Dendritic cell treated with granulocyte-macrophage colony-stimulating factor and Interleukin-4, amounts not matched to agents 40 ng/mL and 50 ng/mL, for 4 days (primary cell): ENCODE data around the gene GLRA2.

ENCODE experiments used
- H3K27ac Mint-ChIP-seq: one replicate; pipeline ENCODE4 v1.8.0; 2022; ENCODE audit warnings: mild to moderate bottlenecking, mixed read lengths
- H3K27me3 Mint-ChIP-seq: one replicate; pipeline ENCODE4 v1.8.0; 2022; ENCODE audit warnings: mild to moderate bottlenecking, mixed read lengths
- H3K36me3 Mint-ChIP-seq: one replicate; pipeline ENCODE4 v1.8.0; 2022; ENCODE audit warnings: low read depth, mixed read lengths
- H3K4me1 Mint-ChIP-seq: one replicate; pipeline ENCODE4 v1.8.0; 2022; ENCODE audit warnings: low read depth, mixed read lengths
- H3K4me3 Mint-ChIP-seq: one replicate; pipeline ENCODE4 v1.8.0; 2022; ENCODE audit warnings: mild to moderate bottlenecking, moderate library complexity, mixed read lengths
- H3K9me3 Mint-ChIP-seq: one replicate; pipeline ENCODE4 v1.8.0; 2022; ENCODE audit warnings: mixed read lengths
- intact Hi-C: fragments of 100-400 bp; cut with micrococcal nuclease; formaldehyde crosslinking; loops from one replicate; pipeline ENCODE4 v1.15.0; 2022

GLRA2 gene

GRCh38 chrX:14698790-14699189, 169.5 kb downstream of the GLRA2 start:
- Mint-ChIP-seq H3K27ac (no peak overlapping the region), H3K4me1 (no peaks in the 10 kb centered on the region), H3K36me3 (no peaks in the 10 kb centered on the region), H3K27me3 (no peaks in the 10 kb centered on the region), H3K4me3 (no peak overlapping the region), H3K9me3 (no peaks in the 10 kb centered on the region)
- intact Hi-C loops = no loop called here

GRCh38 chrX:14700982-14701381, 171.6 kb downstream of the GLRA2 start:
- no peaks in the 10 kb centered on the region for H3K36me3 Mint-ChIP-seq
- no peak overlapping the region for H3K4me3 Mint-ChIP-seq
- intact Hi-C loops = no loop called here
- no peaks in the 10 kb centered on the region for H3K9me3 Mint-ChIP-seq
- no peaks in the 10 kb centered on the region for H3K27me3 Mint-ChIP-seq
- no peak overlapping the region for H3K27ac Mint-ChIP-seq
- no peaks in the 10 kb centered on the region for H3K4me1 Mint-ChIP-seq

DNA sequence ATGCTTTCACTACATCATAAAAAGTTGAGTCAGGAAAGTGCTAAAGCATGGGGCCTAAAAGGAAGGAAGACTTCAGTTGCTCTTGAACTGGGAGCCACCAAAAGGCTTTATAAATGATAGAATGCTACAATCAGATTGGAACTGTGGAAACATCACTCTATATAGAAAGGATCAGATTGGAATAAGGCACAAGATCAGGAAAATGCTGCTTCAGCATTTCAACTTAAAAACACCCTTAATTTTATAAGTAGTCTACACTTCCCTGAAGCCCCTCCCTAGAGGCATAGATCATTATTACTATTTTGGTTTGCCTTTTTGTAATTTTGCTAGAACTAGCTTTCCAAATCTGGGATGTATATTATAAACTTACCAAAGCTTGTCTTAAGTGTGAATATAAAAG, 172.8 kb downstream of the GLRA2 start:
- H3K27ac Mint-ChIP-seq = no peak overlapping the region
- no peak overlapping the region for H3K4me3 Mint-ChIP-seq
- H3K4me1 Mint-ChIP-seq = no peaks in the 10 kb centered on the region
- intact Hi-C loops = no loop called here
- H3K9me3 Mint-ChIP-seq = no peaks in the 10 kb centered on the region
- no peaks in the 10 kb centered on the region for H3K36me3 Mint-ChIP-seq
- no peaks in the 10 kb centered on the region for H3K27me3 Mint-ChIP-seq

DNA sequence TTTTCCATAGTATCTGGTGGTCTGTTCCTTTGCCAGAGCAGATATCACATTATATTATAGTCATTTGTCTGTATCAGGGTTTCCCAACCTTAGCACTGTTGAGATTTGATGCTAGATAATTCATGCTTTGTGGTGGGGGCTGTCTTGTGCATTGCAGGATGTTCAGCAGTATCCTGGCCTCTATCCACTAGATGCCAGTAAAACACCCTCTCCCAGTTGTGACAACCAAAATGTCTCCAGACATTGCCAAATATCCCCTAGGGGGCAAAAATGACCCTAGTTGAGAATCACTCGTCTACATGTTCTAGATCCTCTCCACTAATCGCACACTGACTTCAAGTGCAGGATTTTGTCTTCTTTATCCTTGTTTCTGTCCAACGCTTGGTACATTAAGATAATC, 182.8 kb downstream of the GLRA2 start:
- intact Hi-C loops = no loop called here
- no peak overlapping the region for H3K4me3 Mint-ChIP-seq

GRCh38 chrX:14717949-14718348, 188.6 kb downstream of the GLRA2 start:
- intact Hi-C loops = no loop called here
- Mint-ChIP-seq H3K4me3 (no peak overlapping the region), H3K27me3 (no peaks in the 10 kb centered on the region), H3K9me3 (no peaks in the 10 kb centered on the region), H3K4me1 (no peaks in the 10 kb centered on the region), H3K36me3 (no peaks in the 10 kb centered on the region), H3K27ac (no peak overlapping the region)

More for the DNA sequence above, 182.8 kb downstream of the GLRA2 start:
- H3K9me3 Mint-ChIP-seq = no peaks in the 10 kb centered on the region
- no peak overlapping the region for H3K27ac Mint-ChIP-seq
- no peaks in the 10 kb centered on the region for H3K27me3 Mint-ChIP-seq
- no peaks in the 10 kb centered on the region for H3K36me3 Mint-ChIP-seq
- H3K4me1 Mint-ChIP-seq = no peaks in the 10 kb centered on the region

GRCh38 chrX:14718403-14718802, 189.1 kb downstream of the GLRA2 start:
- no peak overlapping the region for H3K4me3 Mint-ChIP-seq
- no peaks in the 10 kb centered on the region for H3K27me3 Mint-ChIP-seq
- H3K4me1 Mint-ChIP-seq = no peaks in the 10 kb centered on the region
- intact Hi-C loops = no loop called here
- no peaks in the 10 kb centered on the region for H3K36me3 Mint-ChIP-seq
- no peak overlapping the region for H3K27ac Mint-ChIP-seq
- no peaks in the 10 kb centered on the region for H3K9me3 Mint-ChIP-seq

DNA sequence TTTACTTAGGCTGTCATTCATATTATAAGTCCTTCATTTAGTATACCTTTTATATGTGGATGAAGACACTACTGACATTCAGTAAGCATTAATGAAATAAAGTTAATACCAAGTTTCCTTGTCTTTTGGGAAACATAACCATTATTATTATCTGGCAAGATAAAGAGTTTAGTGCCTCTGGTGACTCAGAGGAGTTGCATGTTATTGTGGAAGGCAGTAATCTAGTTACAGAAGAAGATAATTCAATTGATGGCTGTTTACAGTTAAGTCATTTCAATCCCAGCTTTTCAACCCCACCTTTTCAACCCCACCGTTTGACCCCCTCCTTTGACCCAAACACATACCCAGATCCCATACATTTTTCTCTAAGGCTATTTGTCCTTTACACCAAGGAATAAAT, 199.7 kb downstream of the GLRA2 start:
- Mint-ChIP-seq H3K4me1 (no peaks in the 10 kb centered on the region), H3K27ac (no peak overlapping the region), H3K4me3 (no peak overlapping the region), H3K9me3 (no peaks in the 10 kb centered on the region), H3K36me3 (no peaks in the 10 kb centered on the region), H3K27me3 (no peaks in the 10 kb centered on the region)
- intact Hi-C loops = no loop called here

DNA sequence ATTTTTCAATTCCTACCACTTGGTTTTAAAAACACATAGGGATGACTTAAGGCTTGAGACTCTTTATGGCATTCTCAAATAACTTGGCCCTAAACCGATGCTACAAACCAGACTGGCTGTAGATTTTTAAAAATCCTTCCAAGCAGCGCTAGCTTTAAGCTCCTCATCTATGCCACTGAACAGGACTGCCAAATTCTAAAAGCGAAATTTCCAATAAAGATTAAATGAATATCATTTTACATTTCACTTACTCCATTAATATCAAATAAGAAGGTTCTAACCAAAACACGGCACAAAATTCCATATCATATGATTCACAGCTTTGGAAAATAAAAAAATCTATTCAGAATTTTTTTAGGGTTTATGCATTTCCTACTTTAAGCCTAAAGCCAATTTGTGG, 209.3 kb downstream of the GLRA2 start:
- intact Hi-C loops = no loop called here
- Mint-ChIP-seq H3K27ac (no peak overlapping the region), H3K27me3 (no peaks in the 10 kb centered on the region), H3K9me3 (peaks cover 6% of the 10 kb centered on the region), H3K36me3 (no peaks in the 10 kb centered on the region), H3K4me1 (no peaks in the 10 kb centered on the region), H3K4me3 (no peak overlapping the region)

DNA sequence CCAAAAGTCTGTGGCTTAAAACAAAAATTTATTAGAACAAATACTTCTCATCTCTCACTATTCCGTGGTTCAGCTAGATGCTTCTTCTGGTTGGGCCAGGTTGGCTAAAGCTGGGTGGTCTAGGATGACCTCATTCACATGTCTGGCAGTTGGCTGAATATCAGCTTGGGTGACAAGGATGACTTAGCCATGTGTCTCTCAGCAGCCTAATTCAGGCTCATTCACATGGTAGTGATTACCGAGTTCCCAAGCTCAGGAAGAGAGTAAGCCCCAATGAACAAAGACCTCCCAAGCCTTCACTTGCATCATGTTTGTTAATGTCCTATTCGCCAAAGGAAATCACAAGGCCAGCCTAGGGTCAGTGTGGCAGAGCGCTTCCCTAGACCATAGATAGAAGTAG, 224.1 kb downstream of the GLRA2 start:
- H3K4me3 Mint-ChIP-seq = no peak overlapping the region
- H3K4me1 Mint-ChIP-seq = no peaks in the 10 kb centered on the region
- peaks cover 7% of the 10 kb centered on the region for H3K9me3 Mint-ChIP-seq
- no peak overlapping the region for H3K27ac Mint-ChIP-seq
- intact Hi-C loops = no loop called here
- H3K36me3 Mint-ChIP-seq = no peaks in the 10 kb centered on the region
- H3K27me3 Mint-ChIP-seq = no peaks in the 10 kb centered on the region

GRCh38 chrX:14758029-14758491, 228.7 kb downstream of the GLRA2 start:
- intact Hi-C loops = no loop called here

DNA sequence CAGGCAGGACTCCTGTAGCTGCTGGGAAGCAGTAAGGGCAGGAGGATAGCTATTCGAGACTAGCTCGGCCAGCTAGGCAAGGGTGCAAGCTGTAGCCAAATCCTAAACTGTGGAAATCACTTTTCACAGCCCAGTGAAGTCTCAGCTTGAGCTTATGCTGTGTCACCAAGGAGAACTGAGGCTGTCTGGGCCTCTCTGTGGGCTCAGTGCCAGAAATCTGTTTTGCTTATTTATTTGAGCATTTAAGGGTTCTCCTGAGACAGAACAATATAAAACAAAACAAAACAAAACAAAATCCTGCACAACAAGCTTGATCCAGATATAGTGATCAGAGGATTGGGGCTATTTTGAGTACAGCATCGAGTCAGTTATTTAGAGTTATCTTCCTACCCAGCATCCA, 246.1 kb downstream of the GLRA2 start:
- no peaks in the 10 kb centered on the region for H3K27me3 Mint-ChIP-seq
- no peak overlapping the region for H3K4me3 Mint-ChIP-seq
- H3K27ac Mint-ChIP-seq = no peak overlapping the region
- H3K9me3 Mint-ChIP-seq = peaks cover 14% of the 10 kb centered on the region
- H3K36me3 Mint-ChIP-seq = no peaks in the 10 kb centered on the region
- H3K4me1 Mint-ChIP-seq = peaks cover 5% of the 10 kb centered on the region
- intact Hi-C loops = no loop called here

More at GRCh38 chrX:14758029-14758491, 228.7 kb downstream of the GLRA2 start:
- H3K36me3 Mint-ChIP-seq = no peaks in the 10 kb centered on the region
- H3K27me3 Mint-ChIP-seq = no peaks in the 10 kb centered on the region
- no peak overlapping the region for H3K27ac Mint-ChIP-seq
- no peak overlapping the region for H3K4me3 Mint-ChIP-seq
- no peaks in the 10 kb centered on the region for H3K4me1 Mint-ChIP-seq
- H3K9me3 Mint-ChIP-seq = peaks cover 12% of the 10 kb centered on the region

- H3K4me1 Mint-ChIP-seq = peaks cover 5% of the 10 kb centered on the region
- intact Hi-C loops = no loop called here
- H3K36me3 Mint-ChIP-seq = no peaks in the 10 kb centered on the region
- no peak overlapping the region for H3K27ac Mint-ChIP-seq
- no peak overlapping the region for H3K4me3 Mint-ChIP-seq
- H3K9me3 Mint-ChIP-seq = no peaks in the 10 kb centered on the region
- no peaks in the 10 kb centered on the region for H3K27me3 Mint-ChIP-seq
These were observed 247.6 kb downstream of the GLRA2 start for GRCh38 chrX:14776901-14777300.

GRCh38 chrX:14777525-14777924, 248.2 kb downstream of the GLRA2 start:
- Mint-ChIP-seq H3K4me3 (no peak overlapping the region), H3K27ac (no peak overlapping the region), H3K9me3 (no peaks in the 10 kb centered on the region), H3K36me3 (no peaks in the 10 kb centered on the region), H3K27me3 (no peaks in the 10 kb centered on the region), H3K4me1 (peaks cover 5% of the 10 kb centered on the region)
- intact Hi-C loops = no loop called here

- H3K9me3 Mint-ChIP-seq = no peaks in the 10 kb centered on the region
- H3K4me1 Mint-ChIP-seq = peaks cover 5% of the 10 kb centered on the region
- H3K27me3 Mint-ChIP-seq = no peaks in the 10 kb centered on the region
- no peak overlapping the region for H3K4me3 Mint-ChIP-seq
- no peak overlapping the region for H3K27ac Mint-ChIP-seq
- intact Hi-C loops = no loop called here
- H3K36me3 Mint-ChIP-seq = no peaks in the 10 kb centered on the region
These were observed 250.2 kb downstream of the GLRA2 start for GRCh38 chrX:14779580-14779979.
